ENCODE results near the gene CPSF4. TPM values are rescaled to one million over a fixed set of nuclear protein-coding genes. Genes with fewer than 3 reads are reported as not detected.

The CPSF4 gene
- total RNA-seq, 2 experiments from 2014 or later, result 70.0 to 70.1 TPM

- Mint-ChIP-seq H3K4me1 (no peaks in the 10 kb centered on the region), H3K27ac (no peak overlapping the region), H3K27me3 (no peaks in the 10 kb centered on the region), H3K4me3 (no peak overlapping the region), H3K9me3 (no peaks in the 10 kb centered on the region), H3K36me3 (peaks cover 20% of the 10 kb centered on the region)
- no peak for DNase-seq
Observed at GRCh38 chr7:99452541-99452940, 13.8 kb downstream of the CPSF4 start.

DNA sequence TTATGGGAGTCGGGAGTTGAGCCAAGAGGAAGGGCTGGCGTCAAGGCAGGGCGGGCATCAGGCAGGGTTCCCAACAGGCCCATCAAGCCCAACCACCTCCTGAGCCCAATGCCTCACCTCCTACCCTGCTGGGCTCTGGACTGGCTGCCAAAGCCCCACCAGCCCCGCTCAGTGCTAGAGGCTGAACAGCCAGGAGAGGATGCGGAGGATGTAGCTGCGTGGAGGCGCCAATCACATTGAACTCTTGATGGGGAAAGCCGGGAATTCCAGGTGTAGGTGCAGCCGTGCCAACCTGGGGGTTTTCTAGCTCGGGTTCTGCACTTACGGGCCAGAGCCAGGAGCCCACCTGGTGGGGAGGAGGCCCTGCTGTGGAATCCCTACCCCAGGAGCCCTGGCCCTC lies 14.4 kb downstream of the CPSF4 start:
- Mint-ChIP-seq H3K9me3 (no peaks in the 10 kb centered on the region), H3K27me3 (no peaks in the 10 kb centered on the region), H3K27ac (no peak overlapping the region), H3K36me3 (peaks cover 20% of the 10 kb centered on the region), H3K4me1 (no peaks in the 10 kb centered on the region), H3K4me3 (no peak overlapping the region)
- DNase-seq, result no peak

DNA sequence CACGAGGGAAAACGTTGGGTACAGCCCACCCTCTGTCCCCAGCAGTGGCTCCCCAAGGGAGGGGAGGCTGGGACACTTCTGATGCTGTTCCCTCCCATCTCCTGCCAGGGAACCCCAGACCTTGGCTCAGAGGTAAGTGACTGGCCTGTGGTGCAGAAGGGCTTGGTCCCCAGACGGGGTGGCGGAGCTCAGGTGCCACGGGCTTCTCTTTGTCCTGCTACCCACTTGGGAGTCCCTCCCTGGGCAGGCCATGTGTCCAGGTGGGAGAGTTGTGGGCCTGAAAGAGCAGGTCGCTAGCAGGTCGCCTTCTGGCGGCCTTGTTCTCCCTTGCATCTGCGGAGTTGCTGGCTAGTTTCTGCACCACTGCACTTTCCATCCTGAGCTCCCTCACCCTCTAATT lies 17.1 kb downstream of the CPSF4 start:
- H3K4me1 Mint-ChIP-seq, result peaks cover 15% of the 10 kb centered on the region
- DNase-seq, result no peak
- H3K27ac Mint-ChIP-seq, result no peak overlapping the region
- H3K36me3 Mint-ChIP-seq, result peaks cover 19% of the 10 kb centered on the region
- H3K9me3 Mint-ChIP-seq, result no peaks in the 10 kb centered on the region
- no peaks in the 10 kb centered on the region for H3K27me3 Mint-ChIP-seq
- no peak overlapping the region for H3K4me3 Mint-ChIP-seq

GRCh38 chr7:99456288-99456687 lies 17.5 kb downstream of the CPSF4 start:
- Mint-ChIP-seq H3K36me3 (peaks cover 15% of the 10 kb centered on the region), H3K27ac (no peak overlapping the region), H3K4me3 (no peak overlapping the region), H3K9me3 (no peaks in the 10 kb centered on the region), H3K27me3 (no peaks in the 10 kb centered on the region), H3K4me1 (peaks cover 15% of the 10 kb centered on the region)
- no peak for DNase-seq

- H3K4me1 Mint-ChIP-seq, result peaks cover 18% of the 10 kb centered on the region
- no peaks in the 10 kb centered on the region for H3K27me3 Mint-ChIP-seq
- peak overlapping the region; percentile 67 for H3K27ac Mint-ChIP-seq
- no peaks in the 10 kb centered on the region for H3K9me3 Mint-ChIP-seq
- H3K4me3 Mint-ChIP-seq, result peak overlapping the region; percentile 1
- no peak for DNase-seq
- H3K36me3 Mint-ChIP-seq, result peaks cover 15% of the 10 kb centered on the region
Observed at GRCh38 chr7:99457050-99457649, 18.4 kb downstream of the CPSF4 start.

DNA sequence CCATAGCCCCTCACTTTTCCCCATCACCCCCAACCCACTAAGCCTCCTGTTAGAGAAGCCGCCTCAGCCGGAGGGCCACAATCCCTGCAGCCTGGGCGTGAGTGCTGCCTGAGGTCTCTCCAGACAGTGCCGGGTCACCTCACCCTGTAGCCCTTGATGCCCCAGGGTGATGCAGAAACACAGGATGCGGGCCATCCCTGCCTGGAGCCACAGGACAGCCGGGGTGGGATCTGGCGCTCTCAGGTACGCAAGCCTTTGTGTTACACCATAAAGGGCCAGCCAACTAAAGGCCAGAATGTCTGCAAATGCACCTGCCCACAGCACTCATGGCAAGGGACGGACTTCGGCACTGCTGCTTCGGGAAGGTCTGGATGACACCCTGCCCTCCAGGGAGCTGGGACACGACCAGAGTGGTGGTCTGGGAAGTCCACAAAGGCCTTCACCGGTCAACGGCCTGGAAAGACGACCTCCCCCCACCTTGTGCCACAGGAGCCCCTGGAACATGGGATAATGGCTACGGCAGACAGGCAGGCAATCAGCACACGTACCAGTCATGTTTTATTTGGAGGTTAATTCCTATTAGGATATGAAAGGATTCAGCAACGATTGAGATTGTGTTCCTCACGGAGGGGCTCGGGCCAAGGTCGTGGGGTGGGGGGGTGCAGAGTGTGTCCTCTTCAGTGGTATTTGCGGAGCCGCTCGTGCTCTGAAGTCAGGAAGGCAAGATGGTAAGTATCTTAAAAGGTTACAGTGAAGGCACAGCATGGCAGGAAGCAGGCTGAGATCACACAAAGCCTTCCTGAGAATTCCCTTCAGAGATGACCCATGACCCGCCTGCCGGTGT lies 19.1 kb downstream of the CPSF4 start:
- no peak for DNase-seq
- H3K27ac Mint-ChIP-seq, result no peak overlapping the region
- peaks cover 20% of the 10 kb centered on the region for H3K4me1 Mint-ChIP-seq
- H3K9me3 Mint-ChIP-seq, result no peaks in the 10 kb centered on the region
- no peak overlapping the region for H3K4me3 Mint-ChIP-seq
- H3K36me3 Mint-ChIP-seq, result peaks cover 22% of the 10 kb centered on the region
- H3K27me3 Mint-ChIP-seq, result no peaks in the 10 kb centered on the region

- Mint-ChIP-seq H3K4me1 (peaks cover 27% of the 10 kb centered on the region), H3K27ac (peak overlapping the region; percentile 0), H3K4me3 (no peak overlapping the region), H3K9me3 (no peaks in the 10 kb centered on the region), H3K36me3 (peaks cover 23% of the 10 kb centered on the region), H3K27me3 (no peaks in the 10 kb centered on the region)
- DNase-seq, result peak; percentile 35
Observed at GRCh38 chr7:99459087-99459486, 20.3 kb downstream of the CPSF4 start.

DNA sequence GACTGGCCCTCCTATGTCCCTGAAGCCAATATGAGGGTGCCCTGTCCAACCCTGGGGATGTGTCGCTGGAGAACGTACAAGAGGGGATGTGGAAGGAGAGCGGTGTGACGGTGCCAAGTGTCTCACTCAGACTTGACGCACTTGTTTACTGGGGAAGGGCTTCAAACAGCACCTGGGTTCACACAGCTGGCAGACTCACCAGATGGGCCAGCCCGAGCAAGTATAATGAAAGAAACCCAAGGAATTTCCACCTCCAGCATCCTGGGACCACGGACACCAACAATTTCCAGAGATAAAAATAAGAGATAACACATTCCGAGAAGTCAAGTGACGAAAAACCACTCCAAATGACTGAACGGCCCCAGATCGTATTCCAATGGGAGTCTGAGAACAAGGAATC lies 21.9 kb downstream of the CPSF4 start:
- Mint-ChIP-seq H3K4me1 (peaks cover 33% of the 10 kb centered on the region), H3K9me3 (no peaks in the 10 kb centered on the region), H3K4me3 (no peak overlapping the region), H3K27me3 (no peaks in the 10 kb centered on the region), H3K36me3 (peaks cover 29% of the 10 kb centered on the region), H3K27ac (no peak overlapping the region)
- no peak for DNase-seq

- no peak for DNase-seq
- Mint-ChIP-seq H3K27me3 (no peaks in the 10 kb centered on the region), H3K4me3 (no peak overlapping the region), H3K4me1 (peaks cover 33% of the 10 kb centered on the region), H3K36me3 (peaks cover 32% of the 10 kb centered on the region), H3K9me3 (no peaks in the 10 kb centered on the region), H3K27ac (no peak overlapping the region)
Observed at GRCh38 chr7:99461221-99461620, 22.5 kb downstream of the CPSF4 start.

GRCh38 chr7:99465421-99465768 lies 26.7 kb downstream of the CPSF4 start:
- peaks cover 22% of the 10 kb centered on the region for H3K4me1 Mint-ChIP-seq
- H3K4me3 Mint-ChIP-seq, result peak overlapping the region; percentile 90
- no peaks in the 10 kb centered on the region for H3K27me3 Mint-ChIP-seq
- DNase-seq, result no peak
- peaks cover 31% of the 10 kb centered on the region for H3K36me3 Mint-ChIP-seq
- peak overlapping the region; percentile 89 for H3K27ac Mint-ChIP-seq
- H3K9me3 Mint-ChIP-seq, result no peaks in the 10 kb centered on the region

DNA sequence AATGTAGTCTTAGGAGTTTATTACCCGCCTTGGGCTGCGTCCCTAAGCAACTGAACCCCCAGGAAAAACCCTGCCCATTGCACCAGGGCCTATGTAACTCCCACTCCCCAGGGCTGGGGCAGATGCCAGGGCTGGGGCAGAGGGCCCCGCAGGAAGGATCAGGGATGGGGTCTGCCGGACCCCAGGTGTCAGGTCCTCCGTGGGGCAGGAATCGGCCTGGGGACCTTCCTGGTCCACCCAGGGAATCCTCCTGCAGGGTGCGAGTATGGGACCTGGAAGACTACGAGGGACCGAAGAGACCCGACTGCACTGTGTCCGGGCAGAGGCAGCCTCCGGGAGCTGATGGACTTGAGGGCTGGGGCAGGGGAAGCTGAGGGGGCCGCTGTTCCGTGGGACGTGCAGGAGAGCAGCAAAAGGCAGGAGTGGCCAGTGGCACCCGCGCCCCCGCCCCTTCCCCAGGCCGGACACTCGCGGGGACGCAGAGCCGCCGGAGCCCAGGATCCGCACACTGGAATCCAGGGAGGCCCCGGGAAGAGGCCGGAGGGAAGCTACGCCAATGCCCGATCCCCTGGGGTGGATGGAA lies 29.7 kb downstream of the CPSF4 start:
- Mint-ChIP-seq H3K4me3 (no peak overlapping the region), H3K27ac (no peak overlapping the region), H3K9me3 (no peaks in the 10 kb centered on the region), H3K27me3 (no peaks in the 10 kb centered on the region), H3K4me1 (peaks cover 18% of the 10 kb centered on the region), H3K36me3 (peaks cover 22% of the 10 kb centered on the region)
- no peak for DNase-seq

GRCh38 chr7:99469381-99470065 lies 30.8 kb downstream of the CPSF4 start:
- Mint-ChIP-seq H3K4me3 (no peak overlapping the region), H3K27me3 (no peaks in the 10 kb centered on the region), H3K9me3 (no peaks in the 10 kb centered on the region), H3K36me3 (peaks cover 20% of the 10 kb centered on the region), H3K4me1 (peaks cover 16% of the 10 kb centered on the region), H3K27ac (no peak overlapping the region)
- no peak for DNase-seq

GRCh38 chr7:99472561-99473314 lies 34.0 kb downstream of the CPSF4 start, which contains the start of gene ZNF789:
Gene ZNF789 (plus strand): TSS chr7:99472890. CDS start chr7:99476457, 3,567 bp downstream.
- Mint-ChIP-seq H3K4me1 (peaks cover 22% of the 10 kb centered on the region), H3K9me3 (no peaks in the 10 kb centered on the region), H3K27me3 (no peaks in the 10 kb centered on the region), H3K27ac (peak within 1 kb of the TSS; percentile 95), H3K4me3 (peak within 1 kb of the TSS; percentile 99), H3K36me3 (peaks cover 16% of the 10 kb centered on the region)
- DNase-seq, result peak; percentile 98

GRCh38 chr7:99473315-99473596 lies 34.5 kb downstream of the CPSF4 start:
- H3K4me1 Mint-ChIP-seq, result peaks cover 27% of the 10 kb centered on the region
- H3K27ac Mint-ChIP-seq, result peak overlapping the region; percentile 95
- H3K36me3 Mint-ChIP-seq, result peaks cover 16% of the 10 kb centered on the region
- H3K9me3 Mint-ChIP-seq, result no peaks in the 10 kb centered on the region
- H3K4me3 Mint-ChIP-seq, result peak overlapping the region; percentile 99
- DNase-seq, result no peak
- H3K27me3 Mint-ChIP-seq, result no peaks in the 10 kb centered on the region

- Mint-ChIP-seq H3K27ac (no peak overlapping the region), H3K9me3 (no peaks in the 10 kb centered on the region), H3K27me3 (no peaks in the 10 kb centered on the region), H3K4me1 (peaks cover 35% of the 10 kb centered on the region), H3K4me3 (no peak overlapping the region), H3K36me3 (peaks cover 16% of the 10 kb centered on the region)
- no peak for DNase-seq
Observed at GRCh38 chr7:99476107-99476506, 37.4 kb downstream of the CPSF4 start.

Data from activated naive CD8-positive, alpha-beta T cell treated with anti-CD3 and anti-CD28 coated beads for 36 hours (primary cell).